D341Med (cell line): Measurements from ENCODE around the gene VMP1.
"Not testable (repeated sequence)": the region's sequence is repeated elsewhere in the genome, so short reads cannot be mapped to it uniquely, and the experiment has no call there.

Experiments
- DNase-seq: peaks from one replicate; pipeline ENCODE4 v3.0.0; 2012; ENCODE audit warnings: low spot score

Gene VMP1

DNA sequence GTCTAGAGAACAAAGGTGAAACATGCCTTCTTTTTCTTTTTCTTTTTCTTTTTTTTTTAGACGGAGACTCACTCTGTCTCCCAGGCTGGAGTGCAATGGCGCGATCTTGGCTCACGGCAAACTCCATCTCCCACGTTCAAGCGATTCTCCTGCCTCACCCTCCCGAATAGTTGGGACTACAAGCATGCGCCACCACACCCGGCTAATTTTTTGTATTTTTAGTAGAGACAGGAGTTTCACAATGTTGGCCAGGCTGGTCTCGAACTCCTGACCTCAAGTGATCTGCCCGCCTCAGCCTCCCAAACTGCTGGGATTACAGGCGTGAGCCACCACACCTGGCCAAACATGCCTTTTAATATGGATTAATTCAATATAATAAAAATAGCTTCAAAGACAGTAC, 47.6 kb downstream of the VMP1 start:
- DNase-seq: not testable (repeated sequence)

DNA sequence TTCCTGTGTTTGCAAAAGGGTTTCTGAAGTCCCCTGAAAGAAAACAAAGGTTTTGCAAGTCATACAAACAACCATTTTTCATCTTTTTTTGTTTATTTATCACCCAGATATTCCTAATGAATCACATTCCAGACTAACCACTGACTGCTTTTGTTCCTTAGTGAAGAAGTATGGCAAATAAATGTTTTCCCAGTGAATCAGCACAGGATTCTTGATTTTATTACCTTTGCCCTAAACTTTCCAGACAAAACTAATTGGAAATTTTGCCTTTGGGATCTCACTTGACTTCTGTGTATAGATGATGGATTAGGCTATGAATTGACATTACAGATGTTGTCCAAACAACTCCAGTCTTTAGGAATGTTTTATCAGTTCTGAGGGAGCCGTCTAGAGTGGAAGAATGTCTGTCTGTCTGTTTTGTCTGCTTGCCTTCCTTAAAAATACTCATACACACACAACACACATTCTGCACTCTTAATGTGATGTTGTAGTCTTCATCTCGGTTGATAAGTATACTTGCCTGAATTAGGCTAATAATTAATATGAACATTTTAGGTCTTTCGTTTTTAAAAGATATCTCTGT, 48.9 kb downstream of the VMP1 start:
- DNase-seq: no peak

DNA sequence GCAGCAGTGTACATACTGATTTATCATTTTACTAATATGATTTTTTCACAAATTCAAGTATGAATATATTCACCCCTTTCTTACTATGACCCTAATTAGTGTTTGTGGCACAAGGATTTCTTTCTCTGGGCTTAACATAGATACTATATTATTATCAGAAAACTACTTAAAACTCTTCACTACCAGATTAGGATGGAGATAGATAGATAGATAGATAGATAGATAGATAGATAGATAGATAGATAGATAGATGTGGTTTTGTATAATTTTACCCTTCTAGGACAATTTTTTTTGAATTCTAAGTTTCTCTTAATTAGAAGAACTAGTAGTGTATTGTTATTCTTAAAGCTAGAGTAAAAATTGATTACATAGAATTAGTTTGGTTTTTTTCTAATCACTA, 49.6 kb downstream of the VMP1 start:
- DNase-seq: no peak

- DNase-seq: no peak
Measured at GRCh38 chr17:59757470-59757869, 50.0 kb downstream of the VMP1 start.

DNA sequence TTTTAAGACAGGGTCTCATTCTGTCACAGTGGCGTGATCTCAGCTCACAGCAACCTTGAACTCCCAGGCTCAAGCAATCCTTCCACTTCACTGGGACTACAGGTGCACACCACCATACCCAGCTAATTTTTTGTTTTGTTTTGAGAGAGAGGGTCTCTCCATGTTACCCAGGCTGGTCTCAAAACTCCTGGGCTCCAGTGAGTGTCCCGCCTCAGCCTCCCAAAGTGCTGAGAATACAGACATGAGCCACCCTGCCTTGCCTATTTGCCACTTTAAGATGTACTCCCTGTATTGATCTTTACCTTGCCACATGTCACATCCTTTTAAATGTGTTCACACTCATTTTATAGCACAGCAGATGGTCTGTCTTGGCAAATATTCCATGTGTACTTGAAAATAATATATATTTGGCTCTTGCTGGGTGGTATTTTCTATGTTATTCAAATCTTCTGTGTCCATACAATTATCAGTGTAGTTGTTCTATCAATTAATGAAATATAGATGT, 50.5 kb downstream of the VMP1 start:
- no peak for DNase-seq

GRCh38 chr17:59758998-59759651, 51.7 kb downstream of the VMP1 start:
- not testable (repeated sequence) for DNase-seq

- DNase-seq: no peak
Measured at GRCh38 chr17:59760160-59760559, 52.7 kb downstream of the VMP1 start.

GRCh38 chr17:59761385-59762048, 54.1 kb downstream of the VMP1 start:
- DNase-seq: no peak

DNA sequence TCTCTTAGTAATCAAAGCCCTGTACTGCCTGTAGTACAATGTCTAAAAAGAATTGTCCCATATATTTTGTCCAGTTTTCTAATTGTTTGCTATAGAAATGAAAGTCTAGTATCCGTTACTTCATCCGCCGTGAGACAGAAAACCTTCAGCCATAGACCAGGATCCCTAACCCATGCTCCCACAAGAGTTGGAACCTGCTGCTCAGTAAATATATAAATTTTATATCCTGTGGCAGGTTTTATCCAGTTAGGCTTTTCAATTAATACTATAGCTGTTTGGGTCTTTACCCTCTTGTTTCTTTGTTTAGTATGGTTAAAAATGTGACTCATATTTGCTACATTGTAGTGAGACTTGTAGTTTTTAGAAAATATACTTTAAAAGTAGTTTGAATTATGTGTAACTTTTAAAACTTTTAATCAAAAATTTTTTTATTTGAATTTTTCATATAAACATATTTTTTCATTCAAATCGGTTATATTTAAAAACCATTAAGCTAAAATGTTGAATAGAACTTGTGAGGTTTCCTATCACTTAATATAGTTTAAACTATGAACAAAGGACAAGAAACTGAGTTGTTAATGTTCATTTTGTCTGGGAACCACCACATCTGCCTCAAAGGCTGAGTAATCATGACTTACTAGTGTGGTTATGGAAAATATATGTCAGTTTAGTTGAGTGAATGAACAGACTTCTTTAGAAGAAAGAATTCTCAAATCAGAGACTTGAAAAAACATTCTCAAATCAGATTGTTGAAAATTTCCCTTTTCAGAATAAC, 54.8 kb downstream of the VMP1 start:
- DNase-seq: no peak

- no peak for DNase-seq
Measured at GRCh38 chr17:59762824-59763374, 55.4 kb downstream of the VMP1 start.

DNA sequence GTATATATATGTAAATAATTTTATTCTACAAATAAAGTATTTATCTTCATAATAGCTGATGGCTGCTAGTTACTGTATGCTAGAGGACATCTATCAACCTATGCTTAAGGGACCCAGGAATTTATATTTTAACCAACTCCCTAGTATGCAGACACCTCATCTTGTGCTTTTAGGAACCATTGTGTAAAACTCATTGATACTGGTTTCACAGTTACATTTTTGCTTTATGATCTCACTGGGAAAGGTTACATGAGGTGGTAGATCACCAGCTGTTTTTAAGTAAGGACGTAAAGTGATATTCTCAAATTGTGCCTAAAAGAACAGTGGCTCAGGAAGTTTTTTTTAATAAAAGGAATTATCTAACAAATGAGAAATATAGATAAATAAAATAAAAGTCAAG, 56.4 kb downstream of the VMP1 start:
- DNase-seq: no peak

GRCh38 chr17:59764292-59764741, 56.9 kb downstream of the VMP1 start:
- no peak for DNase-seq

- DNase-seq: no peak
Measured at GRCh38 chr17:59765038-59765437, 57.6 kb downstream of the VMP1 start.

DNA sequence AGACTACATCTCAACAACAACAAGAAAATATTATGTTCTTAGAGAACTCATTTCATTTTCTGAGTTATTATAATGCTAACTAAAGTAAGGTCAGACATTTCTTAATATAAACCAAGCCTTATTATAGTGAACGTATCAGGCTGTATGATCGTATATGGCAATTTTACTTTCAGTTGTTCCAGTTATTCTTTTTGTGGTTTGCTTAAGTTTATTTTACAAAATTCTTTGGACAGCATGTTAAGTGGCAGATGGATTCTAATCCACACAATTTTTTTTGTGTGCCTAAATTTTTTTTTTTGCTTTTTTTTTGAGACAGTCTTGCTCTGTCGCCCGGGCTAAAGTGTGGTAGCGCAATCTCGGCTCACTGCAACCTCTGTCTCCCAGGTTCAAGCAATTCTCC, 59.0 kb downstream of the VMP1 start:
- no peak for DNase-seq

- no peak for DNase-seq
Measured at GRCh38 chr17:59767176-59767575, 59.7 kb downstream of the VMP1 start.

- no peak for DNase-seq
Measured at GRCh38 chr17:59769887-59770286, 62.4 kb downstream of the VMP1 start.

DNA sequence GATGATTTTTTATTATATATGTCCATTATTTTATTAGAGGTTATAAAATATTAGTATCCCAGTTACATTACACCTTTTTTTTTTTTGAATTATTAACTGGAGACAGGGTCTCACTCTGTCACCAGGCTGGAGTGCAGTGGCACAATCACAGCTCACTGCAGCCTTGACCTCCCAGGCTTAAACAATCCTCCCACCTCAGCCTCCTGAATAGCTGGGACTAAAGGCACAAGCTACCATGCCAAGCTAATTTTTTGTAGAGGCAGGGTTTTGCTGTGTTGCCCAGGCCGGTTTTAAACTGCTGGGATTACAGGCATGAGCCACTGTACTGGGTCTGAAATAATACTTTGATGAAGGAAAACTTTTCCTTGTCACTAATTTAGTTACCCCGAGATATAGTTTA, 63.6 kb downstream of the VMP1 start:
- DNase-seq: no peak

- no peak for DNase-seq
Measured at GRCh38 chr17:59775786-59776350, 68.4 kb downstream of the VMP1 start.

DNA sequence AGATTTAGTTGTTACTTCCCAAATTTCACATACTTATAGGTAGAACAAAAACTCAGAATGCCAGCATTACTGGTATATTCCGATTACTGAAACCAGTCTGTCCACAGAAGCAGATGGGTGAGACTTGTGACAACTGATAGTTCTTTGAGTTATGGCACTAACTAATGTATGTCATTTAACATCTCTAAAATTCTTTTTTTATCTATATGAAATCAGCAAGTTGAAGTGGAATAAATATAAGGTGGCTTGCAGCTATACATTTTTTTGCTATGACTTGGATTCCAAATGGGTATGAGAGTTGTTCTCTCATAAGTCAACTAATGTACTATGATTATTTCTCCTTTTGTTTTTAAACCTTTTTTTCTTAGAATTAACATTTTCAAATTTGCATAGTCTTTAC, 69.1 kb downstream of the VMP1 start:
- DNase-seq: no peak

DNA sequence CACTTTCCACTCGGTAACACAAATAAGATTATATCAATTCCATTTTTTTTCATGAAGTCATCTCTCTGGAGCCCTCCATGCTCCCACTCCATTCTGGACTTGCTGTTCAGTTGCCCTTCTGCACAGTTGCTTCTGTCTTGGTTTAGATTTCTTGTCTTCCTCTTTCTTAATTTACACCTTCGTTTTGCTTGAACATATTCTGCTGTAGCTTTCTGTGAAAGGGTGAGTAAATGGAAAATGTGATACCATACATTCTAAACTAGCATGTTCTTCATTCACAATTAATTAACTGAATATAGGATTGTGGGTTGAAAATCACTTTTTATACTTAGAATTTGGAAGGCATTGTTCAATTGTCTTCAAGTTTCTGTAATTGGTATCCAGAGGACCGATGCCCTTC, 69.6 kb downstream of the VMP1 start:
- DNase-seq: no peak

GRCh38 chr17:59778996-59779395, 71.5 kb downstream of the VMP1 start:
- DNase-seq: no peak

DNA sequence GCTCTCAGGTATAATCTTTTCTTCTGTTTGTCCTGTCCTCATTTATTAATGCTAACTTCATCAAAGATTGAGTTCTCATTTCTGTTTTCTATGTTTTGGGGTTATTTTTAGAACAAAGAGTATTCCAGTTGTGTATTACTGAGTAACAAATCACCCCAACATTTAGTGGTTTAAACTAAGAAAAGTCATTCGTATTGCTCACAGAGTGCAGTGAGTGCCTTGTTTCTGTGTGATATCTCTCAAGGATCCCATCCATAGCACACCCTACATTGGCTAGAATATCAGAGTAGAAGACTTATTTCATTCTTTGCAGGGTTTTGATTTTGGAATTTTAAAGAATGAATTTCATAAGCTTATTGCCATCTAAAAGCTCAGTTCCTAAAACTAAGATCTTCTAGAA, 72.1 kb downstream of the VMP1 start:
- DNase-seq: no peak
